ES-I3 (cell line): ENCODE results near the gene MMADHC.
A peak's percentile ranks its signal among the peaks of the same experiment; 100 is the strongest.

Experiments
- H3K36me3 ChIP-seq: 2 replicates; pipeline ENCODE4 v1.6.1; 2013; ENCODE audit warnings: mild to moderate bottlenecking, low read length, control low read depth, moderate library complexity; ENCODE audit not compliant: insufficient read depth
- H3K4me1 ChIP-seq: 2 replicates; pipeline ENCODE4 v1.6.1; 2013; ENCODE audit warnings: mild to moderate bottlenecking, control low read depth, low read length; ENCODE audit not compliant: insufficient read depth
- H3K9ac ChIP-seq: 2 replicates; pipeline ENCODE4 v1.6.1; 2013; ENCODE audit warnings: low read depth, mild to moderate bottlenecking, low read length, moderate library complexity
- H3K9me3 ChIP-seq: 2 replicates; pipeline ENCODE4 v1.6.1; 2013; ENCODE audit warnings: mild to moderate bottlenecking, low read length, moderate library complexity; ENCODE audit not compliant: control insufficient read depth, insufficient read depth

Gene MMADHC

GRCh38 chr2:149587220-149587949, at the start of gene MMADHC:
Gene MMADHC (minus strand): TSS chr2:149587775. CDS start chr2:149587097, 678 bp downstream.
- Histone ChIP-seq H3K4me1 (no peaks in the 10 kb centered on the region; the same call in 1 of the 2 replicates), H3K9me3 (no peaks in the 10 kb centered on the region), H3K36me3 (peaks cover 8% of the 10 kb centered on the region; the same call in 1 of the 2 replicates), H3K9ac (peak within 1 kb of the TSS; percentile 86)

- Histone ChIP-seq H3K9me3 (no peaks in the 10 kb centered on the region), H3K9ac (no peak overlapping the region), H3K36me3 (no peaks in the 10 kb centered on the region), H3K4me1 (no peaks in the 10 kb centered on the region)
Measured at GRCh38 chr2:149634103-149634502, 46.5 kb upstream of the MMADHC start.

- Histone ChIP-seq H3K36me3 (no peaks in the 10 kb centered on the region), H3K9me3 (no peaks in the 10 kb centered on the region), H3K9ac (no peak overlapping the region), H3K4me1 (no peaks in the 10 kb centered on the region)
Measured at GRCh38 chr2:149630445-149630844, 42.9 kb upstream of the MMADHC start.

GRCh38 chr2:149629026-149629425, 41.5 kb upstream of the MMADHC start:
- Histone ChIP-seq H3K9me3 (no peaks in the 10 kb centered on the region), H3K4me1 (no peaks in the 10 kb centered on the region), H3K36me3 (no peaks in the 10 kb centered on the region), H3K9ac (no peak overlapping the region)

- no peaks in the 10 kb centered on the region for H3K36me3 ChIP-seq
- no peaks in the 10 kb centered on the region for H3K9me3 ChIP-seq
- no peak overlapping the region for H3K9ac ChIP-seq
- H3K4me1 ChIP-seq, result no peaks in the 10 kb centered on the region
Measured at GRCh38 chr2:149627111-149627801, 39.7 kb upstream of the MMADHC start.

GRCh38 chr2:149625671-149626070, 38.1 kb upstream of the MMADHC start:
- H3K9me3 ChIP-seq, result no peaks in the 10 kb centered on the region
- no peaks in the 10 kb centered on the region for H3K36me3 ChIP-seq
- no peak overlapping the region for H3K9ac ChIP-seq
- no peaks in the 10 kb centered on the region for H3K4me1 ChIP-seq

- Histone ChIP-seq H3K9ac (no peak overlapping the region), H3K4me1 (no peaks in the 10 kb centered on the region), H3K36me3 (no peaks in the 10 kb centered on the region), H3K9me3 (no peaks in the 10 kb centered on the region)
Measured at GRCh38 chr2:149625271-149625670, 37.7 kb upstream of the MMADHC start.

- no peaks in the 10 kb centered on the region for H3K4me1 ChIP-seq
- no peak overlapping the region for H3K9ac ChIP-seq
- no peaks in the 10 kb centered on the region for H3K36me3 ChIP-seq
- no peaks in the 10 kb centered on the region for H3K9me3 ChIP-seq
Measured at GRCh38 chr2:149622343-149622742, 34.8 kb upstream of the MMADHC start.

- Histone ChIP-seq H3K9ac (no peak overlapping the region), H3K9me3 (no peaks in the 10 kb centered on the region), H3K36me3 (no peaks in the 10 kb centered on the region), H3K4me1 (no peaks in the 10 kb centered on the region)
Measured at GRCh38 chr2:149617476-149617875, 29.9 kb upstream of the MMADHC start.

- H3K9ac ChIP-seq, result no peak overlapping the region
Measured at GRCh38 chr2:149616681-149617456, 29.3 kb upstream of the MMADHC start.

GRCh38 chr2:149613704-149614103, 26.1 kb upstream of the MMADHC start:
- no peaks in the 10 kb centered on the region for H3K9me3 ChIP-seq
- H3K4me1 ChIP-seq, result no peaks in the 10 kb centered on the region
- no peak overlapping the region for H3K9ac ChIP-seq
- H3K36me3 ChIP-seq, result no peaks in the 10 kb centered on the region

More at GRCh38 chr2:149616681-149617456, 29.3 kb upstream of the MMADHC start:
- H3K36me3 ChIP-seq, result no peaks in the 10 kb centered on the region
- no peaks in the 10 kb centered on the region for H3K4me1 ChIP-seq
- H3K9me3 ChIP-seq, result no peaks in the 10 kb centered on the region

- Histone ChIP-seq H3K9me3 (no peaks in the 10 kb centered on the region), H3K4me1 (no peaks in the 10 kb centered on the region), H3K36me3 (no peaks in the 10 kb centered on the region), H3K9ac (no peak overlapping the region)
Measured at GRCh38 chr2:149612122-149612521, 24.5 kb upstream of the MMADHC start.

- Histone ChIP-seq H3K9ac (no peak overlapping the region), H3K36me3 (no peaks in the 10 kb centered on the region), H3K9me3 (no peaks in the 10 kb centered on the region), H3K4me1 (no peaks in the 10 kb centered on the region)
Measured at GRCh38 chr2:149611100-149611820, 23.7 kb upstream of the MMADHC start.

- H3K9ac ChIP-seq, result no peak overlapping the region
- no peaks in the 10 kb centered on the region for H3K4me1 ChIP-seq
- no peaks in the 10 kb centered on the region for H3K36me3 ChIP-seq
- H3K9me3 ChIP-seq, result 0 out of 2 replicates have a peak, but pooled peaks cover 4% of the 10 kb centered on the region
Measured at GRCh38 chr2:149606251-149606811, 18.8 kb upstream of the MMADHC start.
